HG03520 (cell line): ENCODE measurements around the gene NDUFS3.
"Not testable (repeated sequence)": the region's sequence is repeated elsewhere in the genome, so short reads cannot be mapped to it uniquely, and the experiment has no call there.

Source experiments
- ATAC-seq: cut with Tn5 transposase; IDR thresholded peaks from one replicate; pipeline ENCODE4 v1.9.1; 2021; ENCODE audit warnings: mild to moderate bottlenecking, moderate library complexity; ENCODE audit not compliant: unreplicated experiment

Gene NDUFS3

DNA sequence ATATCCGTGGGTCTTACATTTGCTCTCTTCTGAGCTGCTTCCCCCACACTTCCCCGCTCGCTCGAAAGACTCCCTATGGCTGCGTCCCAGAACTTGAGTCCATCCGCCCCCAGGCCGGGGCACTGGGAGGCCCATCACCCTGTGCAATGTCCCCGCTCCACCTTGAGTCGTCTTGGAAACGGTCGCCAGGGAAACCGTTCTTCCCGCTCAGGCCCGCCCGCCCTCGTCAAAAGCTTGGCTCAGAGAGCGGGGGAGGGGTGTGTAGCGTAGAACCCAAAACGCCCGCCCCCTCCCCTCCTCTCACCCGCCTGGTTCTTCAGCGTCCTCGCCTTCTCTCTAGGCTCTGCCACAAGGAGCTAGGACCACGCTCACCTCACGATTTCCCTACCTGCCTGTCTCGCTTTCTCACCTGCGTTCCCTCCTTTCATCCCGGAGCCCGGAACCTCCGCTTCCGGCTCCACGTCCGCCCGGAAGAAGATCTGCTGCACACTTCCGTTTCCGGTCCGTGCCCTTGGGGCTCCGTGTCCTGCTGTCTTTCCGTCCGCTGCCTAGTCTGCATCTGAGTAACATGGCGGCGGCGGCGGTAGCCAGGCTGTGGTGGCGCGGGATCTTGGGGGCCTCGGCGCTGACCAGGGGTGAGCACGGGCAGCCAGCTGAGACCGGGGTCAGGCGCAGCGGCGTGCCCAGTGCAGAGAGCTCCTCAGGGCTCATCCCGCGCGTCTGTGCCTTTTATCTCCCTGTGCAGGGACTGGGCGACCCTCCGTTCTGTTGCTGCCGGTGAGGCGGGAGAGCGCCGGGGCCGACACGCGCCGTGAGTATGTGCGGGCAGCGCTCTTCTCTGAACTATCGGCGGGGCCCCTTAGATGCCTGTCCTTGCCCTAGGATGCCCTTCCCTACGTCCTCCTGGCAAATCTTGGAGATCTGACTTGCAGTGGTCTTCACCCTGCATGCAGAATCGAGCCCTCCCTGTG is at the start of gene NDUFS3, which contains the start of gene KBTBD4:
Gene NDUFS3 (plus strand): TSS at position 551 of the 971 bp plus-strand sequence. CDS start 18 bp downstream, at position 569.
Gene KBTBD4 (minus strand): TSS at position 447 of the 971 bp plus-strand sequence. CDS start 19 bp downstream, at position 428.
- ATAC-seq, result peak; percentile 93

DNA sequence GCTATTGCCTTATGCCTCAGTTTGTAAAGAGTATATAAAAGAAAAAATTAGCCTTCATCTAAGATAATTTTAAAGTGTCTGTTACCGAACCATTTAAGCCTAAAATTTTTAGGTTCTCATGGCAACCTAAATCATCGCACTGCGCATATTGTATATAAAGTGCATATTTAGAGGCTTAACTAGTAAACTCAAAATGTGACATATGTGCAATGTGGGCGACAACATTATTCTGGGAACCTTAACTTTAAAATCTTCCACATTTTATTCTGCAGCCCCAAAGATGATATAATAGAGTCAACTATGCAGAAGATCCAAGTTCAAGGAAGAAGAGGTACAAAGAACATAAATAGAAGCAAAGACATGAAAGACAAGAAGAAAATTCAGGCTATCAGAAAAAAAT is 48.9 kb upstream of the NDUFS3 start:
- ATAC-seq, result no peak

DNA sequence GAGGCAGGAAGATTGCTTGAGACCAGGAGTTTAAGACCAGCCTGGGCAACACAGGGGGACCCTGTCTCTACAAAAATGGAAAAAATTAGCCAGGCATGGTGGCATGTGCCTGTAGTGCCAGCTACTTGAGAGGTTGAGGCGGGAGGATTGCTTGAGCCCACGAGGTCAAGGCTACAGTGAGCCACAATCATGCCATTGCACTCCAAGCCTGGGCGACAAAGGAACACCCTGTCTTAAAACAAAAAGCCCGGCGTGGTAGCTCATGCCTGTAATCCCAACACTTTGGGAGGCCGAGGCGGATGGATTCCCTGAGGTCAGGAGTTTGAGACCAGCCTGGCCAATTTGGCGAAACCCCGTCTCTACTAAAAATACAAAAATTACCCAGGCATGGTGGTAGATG is 48.2 kb upstream of the NDUFS3 start:
- not testable (repeated sequence) for ATAC-seq

DNA sequence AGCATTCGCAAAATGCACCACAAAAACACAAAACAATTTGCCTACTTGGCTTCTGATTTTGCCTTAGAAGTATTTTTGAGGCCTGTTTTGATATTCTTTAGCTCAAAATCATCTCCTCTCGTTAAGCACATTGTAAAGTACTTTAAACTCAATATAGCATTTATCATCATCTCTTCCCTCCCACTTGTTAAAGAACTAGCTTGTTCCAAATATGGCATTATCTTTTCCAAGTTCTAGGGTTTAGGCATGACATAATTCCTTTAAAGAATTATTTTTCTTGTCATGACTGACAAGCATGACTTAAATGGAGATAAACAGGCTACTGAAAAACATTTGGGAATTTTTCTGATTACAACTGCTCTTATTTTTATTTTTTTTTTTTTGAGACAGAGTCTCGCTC is 47.2 kb upstream of the NDUFS3 start:
- ATAC-seq, result no peak

DNA sequence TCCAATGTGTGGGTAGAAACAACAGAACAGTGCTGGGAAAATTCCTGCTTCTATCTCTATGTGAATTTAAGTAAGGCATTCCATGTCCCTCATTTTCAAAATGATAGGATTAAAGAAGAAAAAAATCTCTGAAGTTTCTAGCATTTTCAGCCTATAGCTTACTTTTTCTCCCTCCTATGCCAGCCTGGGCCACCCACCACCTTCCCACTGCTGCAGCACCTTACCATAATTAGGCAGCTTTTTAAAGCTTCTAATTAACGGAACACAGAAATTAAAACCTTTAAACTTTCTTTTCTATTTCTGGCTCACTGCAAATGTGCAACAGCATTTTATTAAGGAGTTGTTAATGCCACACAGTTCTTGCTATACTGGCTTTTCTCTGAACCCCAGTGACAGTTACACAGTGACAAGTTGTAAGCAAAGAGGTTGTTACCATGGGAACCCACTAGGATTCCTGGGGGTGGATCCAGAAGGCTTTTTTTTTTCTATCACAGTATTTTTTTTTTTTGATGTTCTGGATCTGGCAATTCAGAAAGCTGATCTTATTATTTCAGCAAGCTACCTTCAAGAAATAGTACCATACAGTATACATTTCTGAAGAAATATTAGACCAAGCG is 46.2 kb upstream of the NDUFS3 start:
- ATAC-seq, result no peak

DNA sequence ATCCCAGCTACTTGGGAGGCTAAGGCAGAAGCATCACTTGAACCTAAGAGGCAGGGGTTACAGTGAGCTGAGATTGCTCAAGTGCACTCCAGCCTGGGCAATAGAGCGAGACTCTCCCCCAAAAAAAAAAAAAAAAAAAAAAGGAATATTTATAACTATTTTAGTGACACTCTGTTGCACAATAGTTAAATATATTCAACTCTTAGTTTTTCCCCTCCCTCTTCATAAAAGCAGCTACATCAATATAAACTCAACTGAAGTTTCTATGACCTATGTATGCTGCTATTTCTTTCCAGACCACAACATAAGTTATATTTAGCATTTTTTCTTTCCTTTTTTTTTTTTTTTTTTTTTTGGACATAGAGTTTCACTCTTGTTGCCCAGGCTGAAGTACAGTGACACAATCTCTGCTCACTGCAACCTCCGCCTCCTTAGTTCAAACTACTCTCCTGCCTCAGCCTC is 45.2 kb upstream of the NDUFS3 start:
- ATAC-seq, result no peak

DNA sequence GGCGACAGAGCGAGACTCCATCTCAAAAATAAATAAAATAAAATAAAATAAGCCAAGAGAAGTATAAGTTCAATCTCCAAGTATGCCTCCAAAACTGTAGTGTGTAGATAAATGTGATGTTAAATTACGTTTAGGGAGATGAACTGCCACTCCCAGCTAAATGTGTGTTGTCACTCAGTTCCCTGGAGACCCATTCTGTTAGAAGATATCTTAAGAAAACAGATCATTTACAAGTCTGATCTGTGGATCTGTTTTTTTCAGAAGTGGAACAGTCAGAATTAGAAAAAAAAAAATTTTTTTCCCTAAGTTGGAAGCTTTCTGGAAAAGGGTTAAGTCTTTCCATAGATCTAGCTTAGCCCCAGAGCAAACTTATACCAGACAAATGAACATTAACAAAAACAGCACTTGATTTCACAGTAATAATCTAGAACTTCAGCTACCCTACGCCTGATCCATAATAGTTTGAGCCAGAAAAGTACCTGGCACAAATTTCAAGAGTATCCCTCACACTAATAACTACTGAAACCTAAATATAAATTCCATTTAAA is 44.1 kb upstream of the NDUFS3 start:
- no peak for ATAC-seq

DNA sequence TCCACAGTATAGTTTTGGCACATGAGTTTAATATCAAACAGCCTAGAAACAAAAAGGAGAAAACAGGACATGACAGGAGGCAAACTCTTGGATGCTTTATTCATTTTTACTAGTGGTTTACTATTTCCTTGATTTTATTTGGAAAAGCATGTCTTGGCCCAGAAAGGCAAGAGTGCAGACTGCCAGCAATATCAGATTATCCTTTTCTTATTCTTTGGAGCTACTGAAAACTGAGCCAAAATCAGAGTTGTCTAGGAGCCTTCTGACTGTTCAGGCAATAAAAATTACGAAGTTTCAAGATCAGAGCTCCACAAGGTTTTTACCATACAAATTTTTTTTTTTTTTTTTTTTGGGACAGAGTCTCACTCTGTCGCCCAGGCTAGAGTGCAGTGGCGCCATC is 42.0 kb upstream of the NDUFS3 start:
- ATAC-seq, result no peak

DNA sequence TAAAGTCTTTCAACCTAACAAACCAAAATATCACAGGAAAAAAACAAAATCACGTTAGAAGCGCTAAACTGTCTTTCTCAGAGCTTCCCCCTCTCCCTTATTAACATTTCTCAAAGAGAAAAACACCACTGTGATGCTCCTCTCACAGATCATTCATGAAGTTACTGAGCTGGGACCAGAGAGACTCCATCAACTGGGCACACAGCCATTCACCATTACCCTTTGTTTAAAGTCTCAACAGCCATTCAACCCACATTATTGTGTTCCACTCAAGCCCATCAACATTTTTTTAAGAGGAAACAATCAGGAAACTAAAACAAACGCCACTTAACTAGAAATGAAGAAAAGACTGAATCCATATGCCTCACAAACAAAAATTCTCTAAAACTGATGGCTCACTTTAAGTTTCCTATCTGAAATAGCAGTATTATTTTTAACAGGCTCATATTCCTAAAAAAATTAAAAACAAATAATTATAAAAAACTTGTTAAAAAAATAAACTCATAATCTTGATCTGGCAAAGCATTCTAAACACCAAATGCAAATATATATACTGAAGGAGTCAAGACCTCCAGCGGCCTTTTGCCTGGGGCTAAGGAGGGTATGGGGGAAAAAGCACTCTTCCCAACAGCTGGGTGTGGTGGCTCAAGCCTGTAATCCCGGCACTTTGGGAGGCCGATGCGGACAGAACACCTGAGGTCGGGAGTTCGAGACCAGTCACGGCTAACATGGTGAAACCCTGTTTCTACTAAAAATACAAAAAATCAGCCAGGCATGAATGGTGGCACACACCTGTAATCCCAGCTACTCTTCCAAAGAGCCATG is 39.9 kb upstream of the NDUFS3 start:
- no peak for ATAC-seq

DNA sequence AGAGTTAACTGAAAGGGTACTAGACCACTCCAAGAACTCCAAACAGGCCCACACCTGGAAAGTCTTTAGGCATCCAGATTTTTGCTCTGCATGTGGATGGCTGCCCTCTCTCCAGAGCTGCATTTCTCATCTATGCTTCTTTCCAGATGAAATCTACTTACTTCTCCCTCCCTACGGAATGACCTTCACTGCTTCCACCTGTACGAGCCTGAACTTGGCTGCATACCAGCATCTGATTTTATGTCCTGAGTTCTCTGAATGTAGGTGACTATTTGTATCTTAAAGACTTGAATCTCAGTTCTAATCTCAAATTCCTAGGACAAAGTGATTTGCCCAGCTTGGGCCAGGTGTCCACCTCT is 39.2 kb upstream of the NDUFS3 start:
- ATAC-seq, result no peak

DNA sequence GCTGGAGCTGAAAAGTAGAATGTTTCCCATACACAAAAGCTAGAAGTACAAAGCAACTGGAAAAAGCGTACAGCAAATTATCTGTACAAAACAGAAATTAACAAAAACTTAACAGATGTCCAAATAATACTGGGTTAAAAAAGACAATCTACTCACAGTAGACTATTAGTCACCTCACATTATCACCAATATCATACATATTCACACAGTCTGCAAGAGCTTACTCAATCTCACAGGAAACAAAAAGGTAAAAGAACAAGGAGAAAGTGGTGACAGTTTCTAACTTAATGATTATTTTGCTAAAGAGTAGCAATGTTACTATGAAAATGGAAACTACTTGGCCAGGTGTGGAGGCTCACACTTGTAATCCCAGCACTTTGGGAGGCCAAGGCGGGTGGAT is 37.8 kb upstream of the NDUFS3 start:
- no peak for ATAC-seq

DNA sequence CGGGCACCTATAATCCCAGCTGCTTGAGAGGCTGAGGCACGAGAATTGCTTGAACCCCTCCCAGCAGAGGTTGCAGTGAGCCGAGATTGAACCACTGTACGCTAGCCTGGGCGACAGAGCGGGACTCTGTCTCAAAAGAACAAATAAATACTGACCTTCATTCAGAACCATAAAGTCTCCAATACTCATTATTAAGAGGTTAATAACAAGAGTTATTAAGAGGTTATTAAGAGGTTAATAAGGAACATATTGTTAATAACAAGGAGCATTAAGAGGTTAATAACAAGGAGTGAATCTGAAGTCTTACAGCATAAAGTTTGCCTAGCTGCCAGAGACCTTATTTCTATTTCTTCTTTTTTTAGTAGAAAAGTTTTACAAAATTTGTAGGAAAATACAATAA is 33.6 kb upstream of the NDUFS3 start:
- ATAC-seq, result no peak

DNA sequence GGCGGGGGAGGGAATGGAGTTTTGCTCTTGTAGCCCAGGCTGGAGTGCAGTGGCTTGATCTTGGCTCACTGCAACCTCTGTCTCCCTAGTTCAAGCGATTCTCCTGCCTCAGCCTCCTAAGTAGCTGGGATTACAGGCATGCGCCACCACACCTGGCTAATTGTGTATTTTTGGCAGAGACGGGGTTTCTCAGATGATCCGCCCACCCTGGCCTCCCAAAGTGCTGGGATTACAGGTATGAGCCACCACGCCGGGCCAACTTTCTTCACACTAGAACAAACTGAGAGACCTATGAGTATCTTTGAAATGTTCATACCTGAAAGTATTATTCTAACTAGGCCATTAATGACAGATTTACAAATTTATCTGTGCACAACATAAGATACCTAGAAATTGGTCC is 32.6 kb upstream of the NDUFS3 start:
- not testable (repeated sequence) for ATAC-seq

DNA sequence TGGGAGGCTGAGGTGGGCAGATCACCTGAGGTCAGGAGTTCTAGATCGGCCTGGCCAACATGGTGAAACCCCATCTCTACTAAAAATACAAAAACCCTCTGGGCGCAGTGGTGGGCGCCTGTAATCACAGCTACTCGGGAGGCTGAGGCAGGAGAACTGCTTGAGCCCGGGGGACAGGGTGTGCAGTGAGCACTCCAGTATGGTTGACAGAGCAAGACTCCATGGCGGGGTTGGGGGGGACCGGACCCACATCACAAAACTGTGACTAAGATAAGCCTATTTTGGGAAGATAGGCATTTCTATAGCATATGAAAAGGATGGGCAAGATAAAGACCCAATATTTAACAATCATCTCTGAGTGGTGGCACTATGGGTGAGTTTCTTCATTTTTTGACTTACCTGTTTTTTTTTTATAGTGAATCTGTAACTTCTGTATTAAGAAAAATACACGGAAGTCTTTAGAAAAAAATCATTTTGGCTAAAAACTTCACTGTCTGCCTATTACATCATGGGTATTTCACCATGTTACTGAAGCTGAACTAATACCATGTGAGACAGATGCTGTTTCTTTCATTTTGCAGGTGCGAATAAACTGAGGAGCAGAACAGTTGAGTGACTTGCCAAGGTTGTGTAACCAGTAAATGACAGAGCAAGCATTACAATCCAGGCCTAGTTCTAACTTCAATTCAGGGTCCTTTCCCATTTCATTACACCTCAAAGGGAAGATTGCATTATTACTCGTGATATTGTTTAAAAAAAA is 28.4 kb upstream of the NDUFS3 start:
- no peak for ATAC-seq

DNA sequence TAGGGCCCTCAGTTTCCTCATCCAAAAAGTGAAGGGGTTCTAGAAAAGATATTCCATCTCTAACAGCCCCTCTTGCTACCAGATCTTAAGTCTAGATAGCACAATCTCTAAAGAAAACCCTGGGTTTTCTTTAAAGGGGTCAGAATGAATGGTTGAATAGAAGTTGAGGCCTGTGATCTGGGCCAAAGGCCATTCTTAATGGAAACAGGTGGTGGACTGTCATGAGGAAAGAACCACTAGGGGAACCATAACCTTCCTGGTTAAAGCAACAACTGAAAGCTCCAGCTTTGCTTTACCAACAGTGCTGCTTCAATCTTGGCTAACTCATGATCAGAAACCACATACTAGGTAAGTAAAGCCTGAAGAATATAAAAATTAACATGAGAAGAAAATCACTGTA is 27.8 kb upstream of the NDUFS3 start:
- no peak for ATAC-seq

DNA sequence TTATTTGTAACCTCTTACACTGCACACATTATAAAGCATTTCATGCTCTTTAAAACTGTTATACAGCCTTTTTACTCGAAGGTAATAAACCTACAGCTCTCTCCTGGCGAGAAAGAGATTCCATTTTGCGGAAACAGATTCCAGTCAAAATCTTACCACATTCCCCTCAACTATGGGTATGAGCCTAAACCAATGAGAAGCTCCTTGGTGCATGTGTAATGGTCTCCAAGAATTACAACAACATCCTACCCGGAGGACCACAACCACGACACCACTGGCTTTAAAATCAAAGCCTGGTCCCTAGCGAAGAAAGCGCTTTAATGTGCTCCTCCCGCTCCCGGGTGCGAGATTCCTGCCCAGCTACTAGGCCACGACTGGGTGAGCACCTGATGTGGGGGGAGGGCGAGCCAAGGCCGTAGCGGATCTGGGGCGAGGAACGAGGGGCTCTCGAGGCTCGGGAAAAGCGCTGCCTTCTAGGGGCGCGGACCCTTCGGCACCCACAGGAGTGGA is 26.8 kb upstream of the NDUFS3 start:
- ATAC-seq, result no peak

DNA sequence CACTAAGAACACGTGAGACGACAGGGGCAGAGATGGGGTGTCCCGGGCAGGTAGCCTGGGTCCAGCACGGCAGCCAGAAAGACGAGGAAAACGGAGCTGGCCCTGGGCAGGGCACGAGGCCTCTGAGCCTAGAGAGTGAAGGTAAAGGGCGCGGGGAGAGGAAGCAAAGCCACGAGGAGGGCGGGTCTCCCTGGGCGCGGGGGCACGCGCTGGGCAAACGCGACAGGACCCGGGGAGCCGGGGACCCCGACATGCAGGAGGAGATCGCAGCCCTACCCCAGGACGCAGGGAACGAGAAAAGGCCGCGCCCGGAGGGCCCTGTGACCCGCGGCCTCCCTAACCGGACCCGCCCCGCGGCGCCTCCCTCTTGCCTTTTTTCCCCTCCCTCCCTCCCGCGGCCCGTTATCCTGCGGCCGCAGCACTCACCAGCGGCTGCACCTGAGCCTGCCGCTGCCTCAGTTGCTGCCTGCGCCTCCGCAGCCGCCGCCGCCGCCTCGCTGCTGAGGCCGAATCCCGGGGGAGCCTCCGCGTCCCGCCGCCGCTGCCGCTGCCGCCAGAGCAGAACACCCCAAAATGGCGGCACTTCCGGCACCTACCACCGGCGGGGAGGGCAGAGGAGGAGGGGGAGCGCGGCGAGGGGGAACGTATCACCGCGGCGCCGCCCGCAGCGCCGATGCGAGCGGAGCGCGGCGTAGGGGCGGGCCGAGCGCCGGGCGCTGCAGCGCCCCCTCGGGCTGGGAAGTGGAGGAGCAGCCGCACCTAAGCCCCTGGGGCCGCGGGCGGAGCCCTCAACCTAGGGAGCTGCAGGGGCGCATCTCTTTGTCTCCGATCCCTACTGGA is 26.1 kb upstream of the NDUFS3 start, which contains the start of gene CELF1:
Gene CELF1 (minus strand): TSS at position 567 of the 840 bp plus-strand sequence. CDS start 53,609 bp downstream, outside the sequence.
- peak; percentile 91 for ATAC-seq

DNA sequence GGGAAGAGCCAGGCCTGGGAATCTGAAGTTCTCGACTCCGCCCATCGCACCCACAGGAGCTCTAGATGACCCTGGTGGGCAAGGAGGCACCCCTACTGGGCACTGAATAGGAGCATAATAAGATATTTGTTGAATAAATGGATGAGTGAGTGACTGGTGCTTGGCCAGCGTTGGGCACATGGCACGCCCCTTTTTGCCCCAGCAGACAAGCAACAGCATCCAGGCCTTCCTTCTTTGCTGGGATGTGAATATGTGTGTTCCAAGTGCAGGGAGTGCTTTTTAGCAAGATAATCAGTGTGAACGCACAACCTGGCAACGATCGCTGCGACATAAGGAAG is 25.5 kb upstream of the NDUFS3 start:
- peak; percentile 26 for ATAC-seq

DNA sequence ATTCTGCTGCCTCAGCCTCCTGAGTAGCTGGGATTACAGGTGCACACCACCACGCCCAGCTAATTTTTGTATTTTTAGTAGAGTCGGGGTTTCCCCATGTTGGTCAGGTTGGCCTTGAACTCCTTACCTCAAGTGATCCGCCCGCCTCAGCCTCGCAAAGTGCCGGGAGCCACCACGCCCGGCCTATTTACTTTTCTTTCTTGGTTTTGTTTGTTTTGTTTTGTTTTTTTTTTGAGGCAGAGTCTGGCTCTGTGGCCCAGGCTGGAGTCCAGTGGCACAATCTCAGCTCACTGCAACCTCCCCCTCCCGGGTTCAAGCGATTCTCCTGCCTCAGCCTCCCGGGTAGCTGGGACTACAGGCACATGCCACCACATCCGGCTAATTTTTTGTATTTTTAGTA is 21.9 kb upstream of the NDUFS3 start:
- ATAC-seq, result not testable (repeated sequence)
